GM12801 (cell line): ENCODE data around the gene ZNF705A.

Experiments used
- CTCF ChIP-seq: IDR thresholded peaks from one replicate; pipeline ENCODE4 v1.5.1; 2011; ENCODE audit warnings: control low read depth; ENCODE audit not compliant: insufficient read length; ENCODE audit errors: extremely low read depth

The ZNF705A gene

GRCh38 chr12:8156845-8157244 is at the start of gene ZNF705A:
TSS of gene ZNF705A (plus strand) at chr12:8157015. CDS start at chr12:8172626, 15,611 bp downstream.
- TF ChIP-seq CTCF, result no peak

DNA sequence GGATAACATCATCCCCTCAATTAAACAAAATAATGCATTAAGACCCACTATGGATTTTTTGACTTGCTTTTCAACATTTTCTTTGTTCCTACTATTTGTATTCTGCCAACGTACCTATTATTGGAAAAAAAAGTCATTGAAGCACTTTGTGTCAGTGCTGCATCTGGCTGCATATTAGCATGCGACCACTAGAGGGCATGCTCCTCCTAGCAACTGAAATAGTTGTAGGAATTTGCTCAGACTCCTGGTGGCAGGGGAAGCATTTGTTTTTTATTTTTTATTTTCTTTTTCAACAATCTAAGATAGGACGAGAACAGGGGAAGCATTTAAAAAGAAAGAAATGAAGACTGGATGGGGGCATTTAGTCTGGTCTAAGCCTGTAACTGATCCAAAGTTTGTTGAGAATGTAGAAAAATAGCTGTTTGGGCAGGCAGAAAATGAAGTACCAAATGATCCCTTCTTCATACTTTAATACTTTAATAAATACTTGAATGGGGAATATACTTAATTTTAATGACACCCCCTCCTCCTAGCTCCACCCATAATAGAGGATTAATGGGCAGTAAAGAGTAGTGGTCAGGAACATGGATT is 47.9 kb upstream of the ZNF705A start:
- TF ChIP-seq CTCF, result no peak

DNA sequence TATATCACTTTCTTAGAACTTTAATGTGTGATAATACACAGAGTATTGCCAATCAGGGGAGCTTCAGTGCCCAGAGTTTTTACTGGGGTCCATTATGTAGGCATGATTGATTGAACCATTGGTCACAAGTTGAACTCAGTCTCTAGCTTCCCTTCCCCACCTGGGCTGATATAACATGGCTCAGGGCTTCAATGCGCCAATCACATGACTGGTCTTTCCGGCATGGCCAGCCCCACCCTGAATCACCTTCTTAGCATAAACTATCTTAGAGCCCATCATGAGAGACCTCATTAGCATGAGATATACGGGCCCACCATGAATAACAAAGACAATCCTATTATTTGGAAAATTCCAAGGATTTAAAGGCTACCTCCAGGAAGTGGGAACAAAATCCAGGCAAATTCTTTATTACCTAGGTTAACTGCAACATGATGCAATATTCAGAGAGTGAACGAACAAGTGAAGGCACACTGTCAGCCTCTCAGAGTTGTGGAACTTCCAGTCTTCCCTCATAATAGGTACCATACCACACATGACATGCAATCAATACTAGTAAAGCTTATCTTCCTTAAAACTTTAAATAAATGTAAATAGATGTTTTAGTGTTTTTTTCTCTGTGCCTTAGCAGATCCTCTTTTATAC is 36.6 kb upstream of the ZNF705A start:
- TF ChIP-seq CTCF, result no peak

DNA sequence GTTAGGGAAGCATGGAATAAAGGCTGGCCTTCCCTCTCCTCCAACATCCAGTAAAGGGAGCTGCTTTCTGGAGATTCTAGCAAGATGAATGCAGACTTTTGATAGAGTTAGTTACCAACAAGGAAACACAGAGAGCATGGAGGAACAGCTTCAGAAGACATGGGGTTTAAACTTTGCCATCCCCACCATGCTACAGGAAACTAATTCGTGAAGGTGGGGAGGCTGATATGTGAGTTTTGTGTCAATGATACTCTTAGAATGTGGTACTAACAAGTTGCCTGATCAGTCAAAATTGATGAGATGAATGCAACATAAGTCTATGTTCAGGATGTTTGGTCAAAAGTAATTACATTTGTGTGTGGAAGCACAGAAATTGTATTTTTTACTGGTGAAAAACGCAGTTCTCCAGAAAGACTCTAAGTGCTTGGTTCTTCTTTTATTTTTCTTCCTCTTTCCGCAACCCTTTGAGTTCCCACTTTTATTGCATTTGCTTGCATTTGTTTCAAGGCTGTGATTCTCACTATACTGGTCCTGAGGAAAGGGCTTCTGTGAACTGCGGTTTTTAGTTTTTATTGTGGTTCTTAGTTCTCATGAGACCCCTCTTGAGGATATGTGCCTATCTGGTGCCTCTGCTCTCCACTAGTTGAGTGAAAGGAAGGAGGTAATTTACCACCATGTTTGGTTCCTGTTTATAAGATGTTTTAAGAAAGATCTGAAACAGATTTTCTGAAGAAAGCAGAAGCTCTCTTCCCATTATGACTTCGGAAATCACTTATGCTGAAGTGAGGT is 33.5 kb upstream of the ZNF705A start, which contains the start of gene CLEC4A:
Gene CLEC4A, plus strand, starts transcription at position 494 of the 789 bp plus-strand sequence. Its CDS starts 262 bp downstream, at position 756.
- no peak for TF ChIP-seq CTCF

- no peak for TF ChIP-seq CTCF
Observed at GRCh38 chr12:8127138-8127537, 29.7 kb upstream of the ZNF705A start.

DNA sequence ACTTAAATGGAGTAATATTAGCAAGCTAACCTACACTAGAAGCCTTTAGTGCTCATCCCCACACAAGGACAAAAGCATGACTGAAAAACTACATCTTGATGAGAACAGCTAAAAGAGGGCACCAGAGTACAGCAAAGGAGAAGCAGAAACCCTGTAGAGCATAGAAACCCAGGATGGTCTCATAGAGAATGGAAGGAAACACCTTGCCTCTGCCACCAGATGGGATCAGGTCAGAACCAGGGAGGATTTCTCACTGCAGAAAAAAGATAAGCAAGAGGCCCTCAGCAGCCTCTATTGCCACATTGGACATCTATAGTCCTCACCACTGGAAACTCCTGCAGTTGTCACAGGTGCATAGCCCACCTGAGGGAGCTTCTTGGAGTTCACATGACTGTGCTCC is 13.6 kb upstream of the ZNF705A start:
- TF ChIP-seq CTCF, result no peak

- TF ChIP-seq CTCF, result no peak
Observed at GRCh38 chr12:8145754-8146441, 10.9 kb upstream of the ZNF705A start.
